GM12878 (cell line): Measurements from ENCODE around the gene HTD2. TPM values are rescaled to one million over a fixed set of nuclear protein-coding genes. Genes with fewer than 3 reads are reported as not detected.

Experiments used
- ATAC-seq: fragments of 200-7000 bp; cut with Tn5 transposase; 3 replicates; pipeline ENCODE4 v1.9.1; 2020; ENCODE audit warnings: mild to moderate bottlenecking, moderate library complexity
- BruUV-seq: library from RNA; stranded (reverse); fragments of 400-500 nt; replicated peaks from 2 replicates; lab custom pipeline; 2021; lab: Mats Ljungman, UMichigan
- CTCF ChIA-PET: fragments of 300-600 bp; sonication (Branson Sonifier 250); formaldehyde crosslinking; extraction: SDS; loops from one replicate; lab custom pipeline; 2021; ENCODE audit warnings: inconsistent platforms; lab: Yijun Ruan, JAX
- POLR2A ChIA-PET: fragments of 350-600 bp; formaldehyde crosslinking; extraction: SDS; loops from one replicate; lab custom pipeline; 2021; ENCODE audit warnings: inconsistent platforms; lab: Charles Lee
- RAD21 ChIA-PET: fragments of 300-600 bp; sonication (Branson Sonifier 250); formaldehyde crosslinking; loops from one replicate; lab custom pipeline; 2023; ENCODE audit warnings: antibody characterized with exemption; ENCODE audit not compliant: unreplicated experiment; lab: Charles Lee
- SMC1A ChIA-PET: fragments of 300-600 bp; sonication (Branson Sonifier 250); formaldehyde crosslinking; loops from one replicate; lab custom pipeline; 2023; ENCODE audit not compliant: unreplicated experiment, uncharacterized antibody; lab: Charles Lee
- DNase-seq: peaks from one replicate; pipeline ENCODE4 v3.0.0-alpha.2; 2011; ENCODE audit warnings: low read depth, low spot score
- FAIRE-seq: peaks from 3 replicates; lab custom pipeline; 2011; peaks lifted over from hg19 to GRCh38; lab: Jason Lieb, UNC
- H2AFZ ChIP-seq: 2 replicates; pipeline ENCODE4 v1.6.0; 2011; ENCODE audit warnings: low read depth, low read length, control low read depth; ENCODE audit not compliant: control insufficient read depth
- H3K27ac ChIP-seq: 2 replicates; pipeline ENCODE4 v1.5.1; 2011; ENCODE audit warnings: control low read depth; ENCODE audit not compliant: control insufficient read depth, insufficient read depth
- H3K27me3 ChIP-seq, 2 experiments: replicated peaks in 1 of 2; 2 replicates each; pipeline versions ENCODE4 v1.6.0 to v1.6.1; 2011; ENCODE audit warnings: low read length in 1 of 2; ENCODE audit not compliant: control insufficient read depth in 2 of 2, insufficient read depth in 2 of 2
- H3K36me3 ChIP-seq, 2 experiments: 2 replicates each; pipeline ENCODE4 v1.5.1; 2011; ENCODE audit warnings: low read length in 1 of 2; ENCODE audit not compliant: control insufficient read depth in 2 of 2, insufficient read depth in 2 of 2
- H3K4me1 ChIP-seq: 2 replicates; pipeline ENCODE4 v1.6.1; 2011; ENCODE audit warnings: mild to moderate bottlenecking, low read length, moderate library complexity, mixed read lengths; ENCODE audit not compliant: control insufficient read depth, insufficient read depth
- H3K4me2 ChIP-seq: 2 replicates; pipeline ENCODE4 v1.6.0; 2011; ENCODE audit warnings: control low read depth; ENCODE audit not compliant: control insufficient read depth, insufficient read depth
- H3K4me3 ChIP-seq: fragments of 200-600 bp; sonication (generic); 2 replicates; pipeline ENCODE4 v1.5.1; 2016
- H3K79me2 ChIP-seq: 2 replicates; pipeline ENCODE4 v1.6.0; 2011; ENCODE audit warnings: low read length; ENCODE audit not compliant: control insufficient read depth, insufficient read depth
- H3K9ac ChIP-seq: 2 replicates; pipeline ENCODE4 v1.8.0; 2011; ENCODE audit warnings: low read length, control low read depth, mixed read lengths; ENCODE audit not compliant: control insufficient read depth, insufficient read depth
- H3K9me3 ChIP-seq: replicated peaks from 3 replicates; pipeline ENCODE4 v1.5.1; 2011; ENCODE audit warnings: mild to moderate bottlenecking, low read length; ENCODE audit not compliant: control insufficient read depth, insufficient read depth
- H4K20me1 ChIP-seq: 2 replicates; pipeline ENCODE4 v1.6.0; 2011; ENCODE audit not compliant: control insufficient read depth, insufficient read depth
- BHLHE40 ChIP-seq, 2 experiments: fragments of 450-650 bp in 1 of 2; IDR thresholded peaks; 2 replicates each; pipeline ENCODE4 v1.6.1; 2011 to 2017; ENCODE audit warnings: low read depth in 2 of 2, borderline replicate concordance in 1 of 2, improper control_type of control experiment in 1 of 2, low read length in 1 of 2, mild to moderate bottlenecking in 1 of 2
- FOXM1 ChIP-seq: IDR thresholded peaks from 2 replicates; pipeline ENCODE4 v1.6.1; 2012; ENCODE audit warnings: low read depth, mild to moderate bottlenecking, inconsistent platforms, low read length, moderate library complexity
- HCFC1 ChIP-seq: fragments of 150-350 bp; IDR thresholded peaks from 2 replicates; pipeline ENCODE4 v1.6.1; 2014; ENCODE audit warnings: low read length
- JUNB ChIP-seq: IDR thresholded peaks from 2 replicates; pipeline ENCODE4 v1.6.1; 2016; ENCODE audit warnings: antibody characterized with exemption, mild to moderate bottlenecking
- NFIC ChIP-seq: IDR thresholded peaks from 2 replicates; pipeline ENCODE4 v1.6.1; 2012; ENCODE audit warnings: low read depth, mild to moderate bottlenecking, inconsistent platforms, low read length, moderate library complexity
- NR2F1 ChIP-seq: fragments of 450-650 bp; conservative IDR thresholded peaks from 2 replicates; pipeline ENCODE4 v1.6.1; 2017; ENCODE audit warnings: mild to moderate bottlenecking
- RAD21 ChIP-seq: IDR thresholded peaks from 2 replicates; pipeline ENCODE4 v1.6.1; 2011; ENCODE audit warnings: mild to moderate bottlenecking, low read depth, low read length, moderate library complexity; ENCODE audit not compliant: insufficient read depth
- SMARCA5 ChIP-seq: fragments of 450-650 bp; IDR thresholded peaks from 2 replicates; pipeline ENCODE4 v1.6.1; 2017; ENCODE audit warnings: mild to moderate bottlenecking
- ZNF24 ChIP-seq: fragments of 450-650 bp; IDR thresholded peaks from 2 replicates; pipeline ENCODE4 v1.6.1; 2017; ENCODE audit warnings: antibody characterized with exemption, mild to moderate bottlenecking
- WGBS: methylation state at CpG from one replicate; pipeline ENCODE4 v1.1.6; 2016; ENCODE audit warnings: low lambda C conversion rate; ENCODE audit not compliant: insufficient replicate concordance, insufficient coverage; ENCODE audit errors: missing lambda C conversion rate; 5-methylcytosine and 5-hydroxymethylcytosine counted together
- in situ Hi-C: fragments of 300-500 bp; cut with MboI; formaldehyde crosslinking; loops from 9 replicates; pipeline ENCODE4 v1.14.3; 2018; ENCODE audit warnings: mixed read lengths
- intact Hi-C: fragments of 100-400 bp; cut with micrococcal nuclease; formaldehyde crosslinking; loops from one replicate; pipeline ENCODE4 v1.14.2; 2022; ENCODE audit not compliant: unreplicated experiment
- polyA plus RNA-seq, 11 experiments: library from polyadenylated mRNA; depleted of rRNA in 4 of 11; unstranded in 6 of 11; stranded (reverse) in 5 of 11; fragments of >200 nt; fragmentation: Nextera tagmentation in 4 of 11; fragmentation: Illumina TruSeq in 1 of 11; extraction: Ambion mirVana in 4 of 11; extraction: Trizol in 1 of 11; gene quantifications; 1 replicate in 1 of 11; 2 replicates in 10 of 11; pipeline versions ENCODE4 v1.2.1 to v1.2.3, GENCODE V29; 2011 to 2016; ENCODE audit warnings: inconsistent platforms in 2 of 11, missing spikeins in 2 of 11, low read depth in 1 of 11
- total RNA-seq, 4 experiments: library from RNA; depleted of rRNA in 3 of 4; stranded (reverse); fragments of >200 nt in 3 of 4; fragmentation: Illumina TruSeq in 1 of 4; extraction: Trizol in 1 of 4; gene quantifications; 2 replicates each; pipeline versions ENCODE4 v1.2.1 to v1.2.3, GENCODE V29; 2013 to 2021
- TF ChIP-seq, protein P1 (sequence below): fragments of 150-350 bp; IDR thresholded peaks from 2 replicates; pipeline ENCODE4 v1.6.1; 2016; ENCODE audit warnings: low read depth, low read length
- TF ChIP-seq, protein P2 (sequence below): fragments of 450-650 bp; IDR thresholded peaks from 2 replicates; pipeline ENCODE4 v1.6.1; 2016; ENCODE audit warnings: mild to moderate bottlenecking
- TF ChIP-seq, protein P3 (sequence below): IDR thresholded peaks from 2 replicates; pipeline ENCODE4 v1.6.1; 2012; ENCODE audit warnings: improper control_type of control experiment, low read depth, low read length; ENCODE audit not compliant: insufficient replicate concordance

Gene HTD2
- total and polyA plus RNA-seq, 10 of the 15 experiments (the other 5 are each of a cell fraction or from before 2014, with no cell fraction given), result 5.9 to 24.7 (median 9.5) TPM

DNA sequence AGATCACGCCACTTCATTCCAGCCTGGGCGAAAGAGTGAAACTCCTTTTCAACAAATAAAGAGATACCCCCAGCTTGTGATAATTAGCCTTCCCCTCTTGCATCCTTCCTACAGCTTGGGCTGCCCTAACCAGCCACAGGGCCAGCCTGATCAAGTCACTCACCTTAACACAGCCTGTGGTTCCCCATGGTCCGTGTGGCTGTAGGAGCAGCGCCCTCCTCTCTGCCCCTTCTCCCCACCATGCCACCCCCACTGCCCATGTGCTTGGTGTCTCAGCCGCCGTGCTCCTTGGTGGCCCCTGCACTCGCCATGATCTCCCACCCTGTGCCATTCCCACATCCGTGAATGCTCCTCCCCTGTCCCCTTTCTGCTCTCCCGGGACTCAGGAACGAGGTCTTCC lies 13.5 kb upstream of the HTD2 start:
- Histone ChIP-seq H3K4me1 (no peaks in the 10 kb centered on the region), H4K20me1 (no peaks in the 10 kb centered on the region), H3K36me3 (peaks cover 2 to 5% of the 10 kb centered on the region in 2 experiments; a peak in 1 of 4 replicates), H3K9me3 (no peaks in the 10 kb centered on the region), H3K9ac (no peak overlapping the region), H3K4me3 (no peak overlapping the region), H3K4me2 (no peak overlapping the region), H3K79me2 (no peaks in the 10 kb centered on the region), H3K27me3 (no peaks in the 10 kb centered on the region), H3K27ac (no peak overlapping the region), H2AFZ (no peak overlapping the region)
- FAIRE-seq, result no peak
- in situ Hi-C loops, result no loop called here
- intact Hi-C loops, result no loop called here
- ChIA-PET POLR2A (interaction anchor here (1.5 kb wide), 1 partner anchor 53 kb away, joined by 4 read pairs; no protein-coding TSS in a partner anchor), RAD21 (interaction anchor here (0.6 to 1.0 kb wide), 2 partner anchors 13 to 62 kb away, joined by 3 to 4 read pairs; partner anchors contain the start of genes HTD2 and RPP14), SMC1A (interaction anchor here (1.0 to 2.4 kb wide), 4 partner anchors 8 to 105 kb away, joined by 3 to 10 read pairs (median 4); no protein-coding TSS in a partner anchor), CTCF (interaction anchor here (1.9 to 2.0 kb wide), 2 partner anchors 13 to 105 kb away, joined by 8 to 9 read pairs; partner anchors contain the start of genes HTD2 and RPP14)
- TF ChIP-seq SMARCA5 (no peak), JUNB (no peak), NFIC (no peak), HCFC1 (no peak), NR2F1 (no peak), FOXM1 (no peak), BHLHE40 (IDR thresholded peaks at IDR 0.05; ENCODE audit: borderline replicate concordance in 1 of 2, low read depth in 2 of 2, low read length in 1 of 2) (no peak), RAD21 (no peak), ZNF24 (no peak)
- TF ChIP-seq, protein P1, sequence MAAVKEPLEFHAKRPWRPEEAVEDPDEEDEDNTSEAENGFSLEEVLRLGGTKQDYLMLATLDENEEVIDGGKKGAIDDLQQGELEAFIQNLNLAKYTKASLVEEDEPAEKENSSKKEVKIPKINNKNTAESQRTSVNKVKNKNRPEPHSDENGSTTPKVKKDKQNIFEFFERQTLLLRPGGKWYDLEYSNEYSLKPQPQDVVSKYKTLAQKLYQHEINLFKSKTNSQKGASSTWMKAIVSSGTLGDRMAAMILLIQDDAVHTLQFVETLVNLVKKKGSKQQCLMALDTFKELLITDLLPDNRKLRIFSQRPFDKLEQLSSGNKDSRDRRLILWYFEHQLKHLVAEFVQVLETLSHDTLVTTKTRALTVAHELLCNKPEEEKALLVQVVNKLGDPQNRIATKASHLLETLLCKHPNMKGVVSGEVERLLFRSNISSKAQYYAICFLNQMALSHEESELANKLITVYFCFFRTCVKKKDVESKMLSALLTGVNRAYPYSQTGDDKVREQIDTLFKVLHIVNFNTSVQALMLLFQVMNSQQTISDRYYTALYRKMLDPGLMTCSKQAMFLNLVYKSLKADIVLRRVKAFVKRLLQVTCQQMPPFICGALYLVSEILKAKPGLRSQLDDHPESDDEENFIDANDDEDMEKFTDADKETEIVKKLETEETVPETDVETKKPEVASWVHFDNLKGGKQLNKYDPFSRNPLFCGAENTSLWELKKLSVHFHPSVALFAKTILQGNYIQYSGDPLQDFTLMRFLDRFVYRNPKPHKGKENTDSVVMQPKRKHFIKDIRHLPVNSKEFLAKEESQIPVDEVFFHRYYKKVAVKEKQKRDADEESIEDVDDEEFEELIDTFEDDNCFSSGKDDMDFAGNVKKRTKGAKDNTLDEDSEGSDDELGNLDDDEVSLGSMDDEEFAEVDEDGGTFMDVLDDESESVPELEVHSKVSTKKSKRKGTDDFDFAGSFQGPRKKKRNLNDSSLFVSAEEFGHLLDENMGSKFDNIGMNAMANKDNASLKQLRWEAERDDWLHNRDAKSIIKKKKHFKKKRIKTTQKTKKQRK, result no peak
- TF ChIP-seq, protein P2, sequence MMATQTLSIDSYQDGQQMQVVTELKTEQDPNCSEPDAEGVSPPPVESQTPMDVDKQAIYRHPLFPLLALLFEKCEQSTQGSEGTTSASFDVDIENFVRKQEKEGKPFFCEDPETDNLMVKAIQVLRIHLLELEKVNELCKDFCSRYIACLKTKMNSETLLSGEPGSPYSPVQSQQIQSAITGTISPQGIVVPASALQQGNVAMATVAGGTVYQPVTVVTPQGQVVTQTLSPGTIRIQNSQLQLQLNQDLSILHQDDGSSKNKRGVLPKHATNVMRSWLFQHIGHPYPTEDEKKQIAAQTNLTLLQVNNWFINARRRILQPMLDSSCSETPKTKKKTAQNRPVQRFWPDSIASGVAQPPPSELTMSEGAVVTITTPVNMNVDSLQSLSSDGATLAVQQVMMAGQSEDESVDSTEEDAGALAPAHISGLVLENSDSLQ, result no peak
- TF ChIP-seq, protein P3, sequence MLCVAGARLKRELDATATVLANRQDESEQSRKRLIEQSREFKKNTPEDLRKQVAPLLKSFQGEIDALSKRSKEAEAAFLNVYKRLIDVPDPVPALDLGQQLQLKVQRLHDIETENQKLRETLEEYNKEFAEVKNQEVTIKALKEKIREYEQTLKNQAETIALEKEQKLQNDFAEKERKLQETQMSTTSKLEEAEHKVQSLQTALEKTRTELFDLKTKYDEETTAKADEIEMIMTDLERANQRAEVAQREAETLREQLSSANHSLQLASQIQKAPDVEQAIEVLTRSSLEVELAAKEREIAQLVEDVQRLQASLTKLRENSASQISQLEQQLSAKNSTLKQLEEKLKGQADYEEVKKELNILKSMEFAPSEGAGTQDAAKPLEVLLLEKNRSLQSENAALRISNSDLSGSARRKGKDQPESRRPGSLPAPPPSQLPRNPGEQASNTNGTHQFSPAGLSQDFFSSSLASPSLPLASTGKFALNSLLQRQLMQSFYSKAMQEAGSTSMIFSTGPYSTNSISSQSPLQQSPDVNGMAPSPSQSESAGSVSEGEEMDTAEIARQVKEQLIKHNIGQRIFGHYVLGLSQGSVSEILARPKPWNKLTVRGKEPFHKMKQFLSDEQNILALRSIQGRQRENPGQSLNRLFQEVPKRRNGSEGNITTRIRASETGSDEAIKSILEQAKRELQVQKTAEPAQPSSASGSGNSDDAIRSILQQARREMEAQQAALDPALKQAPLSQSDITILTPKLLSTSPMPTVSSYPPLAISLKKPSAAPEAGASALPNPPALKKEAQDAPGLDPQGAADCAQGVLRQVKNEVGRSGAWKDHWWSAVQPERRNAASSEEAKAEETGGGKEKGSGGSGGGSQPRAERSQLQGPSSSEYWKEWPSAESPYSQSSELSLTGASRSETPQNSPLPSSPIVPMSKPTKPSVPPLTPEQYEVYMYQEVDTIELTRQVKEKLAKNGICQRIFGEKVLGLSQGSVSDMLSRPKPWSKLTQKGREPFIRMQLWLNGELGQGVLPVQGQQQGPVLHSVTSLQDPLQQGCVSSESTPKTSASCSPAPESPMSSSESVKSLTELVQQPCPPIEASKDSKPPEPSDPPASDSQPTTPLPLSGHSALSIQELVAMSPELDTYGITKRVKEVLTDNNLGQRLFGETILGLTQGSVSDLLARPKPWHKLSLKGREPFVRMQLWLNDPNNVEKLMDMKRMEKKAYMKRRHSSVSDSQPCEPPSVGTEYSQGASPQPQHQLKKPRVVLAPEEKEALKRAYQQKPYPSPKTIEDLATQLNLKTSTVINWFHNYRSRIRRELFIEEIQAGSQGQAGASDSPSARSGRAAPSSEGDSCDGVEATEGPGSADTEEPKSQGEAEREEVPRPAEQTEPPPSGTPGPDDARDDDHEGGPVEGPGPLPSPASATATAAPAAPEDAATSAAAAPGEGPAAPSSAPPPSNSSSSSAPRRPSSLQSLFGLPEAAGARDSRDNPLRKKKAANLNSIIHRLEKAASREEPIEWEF, result no peak
- DNase-seq, result no peak
- WGBS, result 56% methylated on average over 10 of the region's 10 CpGs
- ATAC-seq, result no peak
- no TSS peak for BruUV-seq
